PC-9 (cell line): ENCODE data around the gene KCNC1. TPM values are rescaled to one million over a fixed set of nuclear protein-coding genes. Genes with fewer than 3 reads are reported as not detected.

ENCODE experiments used
- BruUV-seq: library from RNA; stranded (reverse); fragments of 400-500 nt; replicated peaks from 2 replicates; lab custom pipeline; 2021; lab: Mats Ljungman, UMichigan
- CTCF ChIA-PET: fragments of 300-600 bp; sonication (Branson Sonifier 250); formaldehyde crosslinking; loops from one replicate; lab custom pipeline; 2022; ENCODE audit warnings: antibody characterized with exemption; lab: Charles Lee
- POLR2A ChIA-PET: fragments of 300-600 bp; sonication (Branson Sonifier 250); formaldehyde crosslinking; loops from one replicate; lab custom pipeline; 2022; ENCODE audit warnings: antibody characterized with exemption; ENCODE audit not compliant: unreplicated experiment; lab: Charles Lee
- DNase-seq, 2 experiments: peaks; one replicate each; pipeline versions ENCODE4 v3.0.0 to v3.0.0-alpha.2; 2015 to 2022; ENCODE audit warnings: mixed read lengths in 1 of 2
- H2AFZ ChIP-seq: fragments of 200-600 bp; sonication (generic); 2 replicates; pipeline ENCODE4 v1.8.1; 2017; ENCODE audit warnings: antibody characterized with exemption
- H3F3A ChIP-seq: fragments of 200-600 bp; sonication (generic); 2 replicates; pipeline ENCODE4 v1.8.1; 2017; ENCODE audit warnings: antibody characterized with exemption, mild to moderate bottlenecking, low read depth; ENCODE audit not compliant: insufficient read depth
- H3K27ac ChIP-seq: fragments of 200-600 bp; sonication (generic); 2 replicates; pipeline ENCODE4 v1.6.1; 2016; ENCODE audit warnings: mixed run types
- H3K27me3 ChIP-seq: fragments of 200-600 bp; sonication (generic); 2 replicates; pipeline ENCODE4 v1.6.1; 2016; ENCODE audit warnings: low read depth, mixed run types; ENCODE audit not compliant: insufficient read depth
- H3K36me3 ChIP-seq: fragments of 200-600 bp; sonication (generic); 2 replicates; pipeline ENCODE4 v1.6.1; 2016; ENCODE audit warnings: low read depth, mixed run types
- H3K4me1 ChIP-seq: fragments of 200-600 bp; sonication (generic); replicated peaks from 2 replicates; pipeline ENCODE4 v1.6.1; 2016; ENCODE audit warnings: mixed run types; ENCODE audit not compliant: insufficient read depth
- H3K4me2 ChIP-seq: fragments of 200-600 bp; sonication (generic); 2 replicates; pipeline ENCODE4 v1.6.1; 2017; ENCODE audit warnings: mixed run types
- H3K4me3 ChIP-seq: fragments of 200-600 bp; sonication (generic); 2 replicates; pipeline ENCODE4 v1.6.1; 2016; ENCODE audit warnings: mixed run types
- H3K79me2 ChIP-seq: fragments of 200-600 bp; sonication (generic); 2 replicates; pipeline ENCODE4 v1.6.1; 2017; ENCODE audit warnings: low read depth, mixed run types
- H3K9me2 ChIP-seq: fragments of 200-600 bp; sonication (generic); 2 replicates; pipeline ENCODE4 v1.8.1; 2017; ENCODE audit warnings: mild to moderate bottlenecking; ENCODE audit not compliant: insufficient read depth
- H3K9me3 ChIP-seq: fragments of 200-600 bp; sonication (generic); 2 replicates; pipeline ENCODE4 v1.8.1; 2016; ENCODE audit warnings: low read depth; ENCODE audit not compliant: insufficient read depth
- H4K20me1 ChIP-seq: fragments of 200-600 bp; sonication (generic); 2 replicates; pipeline ENCODE4 v1.8.1; 2017; ENCODE audit not compliant: insufficient read depth
- CTCF ChIP-seq: fragments of 200-600 bp; sonication (generic); conservative IDR thresholded peaks from 2 replicates; pipeline ENCODE4 v1.6.1; 2017; ENCODE audit warnings: mixed run types, antibody characterized with exemption, mild to moderate bottlenecking, moderate library complexity
- EZH2 ChIP-seq: fragments of 200-600 bp; sonication (generic); IDR thresholded peaks from 2 replicates; pipeline ENCODE4 v1.8.0; 2017; ENCODE audit warnings: antibody characterized with exemption, low read depth
- intact Hi-C: fragments of 100-400 bp; cut with micrococcal nuclease; formaldehyde crosslinking; loops from one replicate; pipeline ENCODE4 v1.10.0; 2022; ENCODE audit not compliant: unreplicated experiment
- total RNA-seq: library from RNA; stranded (reverse); gene quantifications from 2 replicates; pipeline ENCODE4 v1.2.3, GENCODE V29; 2021

Gene KCNC1
- total RNA-seq, 1 experiment from 2014 or later, result not detected

DNA sequence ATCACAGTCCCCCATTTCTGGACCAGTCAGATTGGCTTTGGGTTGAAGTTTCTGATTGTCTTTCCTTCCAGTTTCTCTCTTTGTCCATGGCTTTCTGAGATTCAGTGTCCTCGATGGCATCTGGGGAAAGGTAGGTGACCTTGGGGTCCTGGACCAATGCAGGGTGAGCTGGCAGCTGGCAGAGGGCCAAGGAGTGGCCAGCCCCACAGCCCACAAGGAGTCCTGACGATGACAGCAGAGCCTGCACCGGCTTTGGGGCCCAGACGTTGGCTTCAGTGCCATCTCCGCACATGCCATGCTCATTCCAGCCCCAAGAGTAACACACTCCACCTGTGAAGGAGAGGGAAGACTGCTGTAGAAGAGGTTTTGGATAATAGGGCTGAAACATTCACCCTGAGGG is 53.5 kb downstream of the KCNC1 start:
- no peaks in the 10 kb centered on the region for H3K4me1 ChIP-seq
- H2AFZ ChIP-seq, result no peak overlapping the region
- TF ChIP-seq CTCF (no peak), EZH2 (no peak)
- no peak overlapping the region for H3K27ac ChIP-seq
- BruUV-seq, result no TSS peak
- no peak overlapping the region for H3K4me3 ChIP-seq
- CTCF ChIA-PET, result no interaction called here
- H3K27me3 ChIP-seq, result no peaks in the 10 kb centered on the region
- no peaks in the 10 kb centered on the region for H3K9me2 ChIP-seq
- no peaks in the 10 kb centered on the region for H4K20me1 ChIP-seq
- no peaks in the 10 kb centered on the region for H3K36me3 ChIP-seq
- no peaks in the 10 kb centered on the region for H3F3A ChIP-seq
- no peak overlapping the region for H3K4me2 ChIP-seq
- H3K79me2 ChIP-seq, result no peaks in the 10 kb centered on the region
- H3K9me3 ChIP-seq, result no peaks in the 10 kb centered on the region
- POLR2A ChIA-PET, result no interaction called here
- no peak for DNase-seq
- intact Hi-C loops, result no loop called here

DNA sequence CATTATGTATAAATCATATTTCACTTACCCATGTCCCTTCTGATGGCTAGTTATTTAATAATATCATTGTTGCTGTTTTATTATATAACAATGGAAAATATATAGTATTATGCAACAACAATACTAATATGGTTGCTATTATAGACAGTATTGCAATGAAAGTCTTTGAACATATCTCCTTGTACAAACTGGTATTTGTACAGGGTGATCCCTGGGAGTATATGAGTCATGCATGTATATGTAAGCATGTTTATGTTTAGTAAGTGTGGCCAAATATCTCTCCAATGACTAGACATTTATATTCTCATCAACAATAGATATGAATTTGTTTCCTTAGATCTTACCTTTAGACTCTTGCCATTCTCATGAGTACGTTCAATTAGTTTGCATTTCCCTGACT is 55.9 kb downstream of the KCNC1 start:
- BruUV-seq, result no TSS peak
- Histone ChIP-seq H3F3A (no peaks in the 10 kb centered on the region), H3K4me3 (no peak overlapping the region), H3K36me3 (no peaks in the 10 kb centered on the region), H3K79me2 (no peaks in the 10 kb centered on the region), H4K20me1 (no peaks in the 10 kb centered on the region), H3K4me2 (no peak overlapping the region), H3K9me2 (no peaks in the 10 kb centered on the region), H3K4me1 (no peaks in the 10 kb centered on the region), H2AFZ (no peak overlapping the region), H3K9me3 (no peaks in the 10 kb centered on the region), H3K27me3 (no peaks in the 10 kb centered on the region), H3K27ac (no peak overlapping the region)
- TF ChIP-seq EZH2, result no peak
- CTCF ChIA-PET, result interaction anchor here (0.6 kb wide), 1 partner anchor 381 kb away, joined by 5 read pairs; no protein-coding TSS in a partner anchor
- intact Hi-C loops, result no loop called here
- DNase-seq, result peak in 1 of 2 experiments; percentile 42
- POLR2A ChIA-PET, result no interaction called here

- Histone ChIP-seq H3K4me1 (no peaks in the 10 kb centered on the region), H3K27ac (no peak overlapping the region), H3K9me2 (no peaks in the 10 kb centered on the region), H3K79me2 (no peaks in the 10 kb centered on the region), H3K27me3 (no peaks in the 10 kb centered on the region), H4K20me1 (no peaks in the 10 kb centered on the region), H2AFZ (no peak overlapping the region), H3K4me2 (no peak overlapping the region), H3K4me3 (no peak overlapping the region), H3K36me3 (no peaks in the 10 kb centered on the region), H3F3A (no peaks in the 10 kb centered on the region), H3K9me3 (no peaks in the 10 kb centered on the region)
- no peak for DNase-seq
- ChIA-PET POLR2A (no interaction called here), CTCF (no interaction called here)
- no TSS peak for BruUV-seq
- no peak for TF ChIP-seq EZH2
- TF ChIP-seq CTCF, result no peak
- intact Hi-C loops, result no loop called here
Observed at GRCh38 chr11:17791144-17791543, 56.6 kb downstream of the KCNC1 start.

DNA sequence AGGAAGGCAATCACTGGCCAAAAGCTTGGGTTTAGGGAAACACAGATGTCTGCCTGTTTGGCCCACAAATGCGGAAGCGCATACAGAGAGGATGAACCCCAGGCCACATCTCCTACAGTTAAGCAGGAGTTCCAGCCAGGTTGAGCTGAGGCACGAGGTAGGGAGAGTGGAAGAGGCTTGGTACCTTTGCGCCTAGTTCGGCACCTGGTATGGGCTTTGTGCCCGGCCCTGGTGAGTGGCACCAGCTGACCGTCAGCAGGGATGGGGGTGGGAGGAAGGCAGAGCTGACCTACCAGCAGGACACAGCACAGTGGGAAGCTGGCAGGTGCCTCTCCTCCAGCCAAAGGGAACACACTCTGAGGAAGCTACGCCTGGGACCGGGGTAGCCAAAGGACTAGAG is 57.6 kb downstream of the KCNC1 start:
- Histone ChIP-seq H2AFZ (no peak overlapping the region), H4K20me1 (no peaks in the 10 kb centered on the region), H3K9me3 (no peaks in the 10 kb centered on the region), H3K79me2 (no peaks in the 10 kb centered on the region), H3K4me1 (no peaks in the 10 kb centered on the region), H3K27me3 (no peaks in the 10 kb centered on the region), H3K4me2 (no peak overlapping the region), H3K4me3 (no peak overlapping the region), H3F3A (no peaks in the 10 kb centered on the region), H3K9me2 (no peaks in the 10 kb centered on the region), H3K36me3 (no peaks in the 10 kb centered on the region), H3K27ac (no peak overlapping the region)
- intact Hi-C loops, result no loop called here
- TF ChIP-seq CTCF (no peak), EZH2 (no peak)
- BruUV-seq, result no TSS peak
- DNase-seq, result no peak
- ChIA-PET CTCF (no interaction called here), POLR2A (no interaction called here)
